ENCODE data around the gene C2CD2L. TPM values are rescaled to one million over a fixed set of nuclear protein-coding genes. Genes with fewer than 3 reads are reported as not detected.
"Not testable (repeated sequence)": the region's sequence is repeated elsewhere in the genome, so short reads cannot be mapped to it uniquely, and the experiment has no call there.

The C2CD2L gene
- total RNA-seq, 2 experiments from 2014 or later: 32.2 to 32.6 TPM

DNA sequence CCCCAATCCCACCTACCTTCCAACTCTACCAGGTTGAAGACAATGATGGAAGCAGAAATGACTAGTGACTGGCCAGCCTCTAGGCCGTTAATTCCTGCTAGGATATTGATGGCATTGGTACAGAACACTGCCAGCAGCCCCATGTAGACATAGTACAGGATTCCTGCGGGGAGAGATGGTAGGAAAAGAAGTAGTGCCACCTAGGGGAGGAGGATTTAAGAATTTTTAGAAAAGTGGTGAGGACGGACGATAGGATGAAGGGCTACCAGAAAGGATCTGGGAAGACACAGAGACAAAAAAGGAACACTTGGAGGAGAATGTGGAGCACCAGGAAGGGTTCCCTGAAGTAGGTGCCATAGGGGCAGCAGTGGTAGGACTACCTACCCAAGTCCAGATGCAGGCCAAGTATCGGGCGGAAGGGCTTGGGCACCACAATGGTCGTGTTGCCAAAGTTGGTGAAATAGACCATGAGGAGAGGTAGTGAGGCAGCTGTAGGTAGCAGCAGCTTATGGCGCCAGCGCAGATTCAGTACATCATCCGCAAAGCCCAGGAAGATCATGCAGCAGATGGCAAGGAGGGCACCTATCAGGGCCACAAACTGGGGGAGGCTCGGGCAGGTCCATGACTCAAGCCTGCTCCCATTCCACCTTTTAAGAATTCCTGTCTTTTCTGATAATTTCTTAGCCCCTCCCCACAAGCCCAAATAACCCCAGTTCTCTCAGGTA is 6.7 kb upstream of the C2CD2L start:
- Mint-ChIP-seq H3K9me3 (no peaks in the 10 kb centered on the region), H3K4me3 (peak overlapping the region; percentile 95), H3K36me3 (peaks cover 20% of the 10 kb centered on the region), H3K27ac (peak overlapping the region; percentile 99), H3K4me1 (peaks cover 32% of the 10 kb centered on the region), H3K27me3 (no peaks in the 10 kb centered on the region)
- no peak for ATAC-seq (ENCODE audit: low read depth)
- POLR2A ChIA-PET: interaction anchor here (1.0 to 1.2 kb wide), 3 partner anchors 9 to 70 kb away, joined by 3 to 4 read pairs (median 3); no protein-coding TSS in a partner anchor
- no peak for DNase-seq

DNA sequence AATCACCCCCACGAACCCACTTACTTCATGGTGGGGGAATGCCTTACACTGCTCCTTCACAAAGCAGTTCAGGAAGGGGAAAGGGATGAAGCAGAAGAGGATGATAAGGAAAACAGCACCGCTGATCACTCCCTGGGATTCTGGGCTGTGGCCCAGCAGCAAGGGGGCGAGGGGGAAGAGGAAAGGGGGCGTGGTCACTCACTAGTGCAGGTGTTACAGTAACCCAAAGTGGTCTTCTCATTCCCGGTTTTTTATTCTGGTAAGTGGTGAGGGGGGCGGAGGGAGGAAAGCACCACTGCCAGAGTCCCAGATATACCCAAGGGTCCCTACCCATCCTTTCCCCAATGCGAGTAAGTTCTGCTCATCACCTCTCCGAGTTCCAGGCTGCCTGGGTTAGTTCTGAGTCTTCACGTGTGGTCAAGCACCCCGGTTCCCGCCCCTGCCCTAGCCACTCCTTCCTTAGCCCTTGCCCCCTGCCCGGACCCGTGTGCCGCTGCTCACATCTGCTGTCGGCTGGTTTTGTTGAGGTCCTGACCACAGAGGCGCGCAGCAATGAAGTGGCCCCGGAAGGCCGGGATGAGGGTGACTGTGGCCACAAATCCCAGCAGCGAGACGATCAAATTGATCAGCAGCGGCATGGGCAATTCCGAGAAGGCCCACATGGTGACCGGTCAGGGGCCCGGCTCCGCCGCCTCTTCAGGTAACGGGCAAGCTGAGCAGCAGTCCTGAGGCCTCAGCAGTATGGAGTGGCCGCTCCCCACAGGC is 6.0 kb upstream of the C2CD2L start:
- Mint-ChIP-seq H3K27me3 (no peaks in the 10 kb centered on the region), H3K4me3 (peak overlapping the region; percentile 95), H3K36me3 (peaks cover 20% of the 10 kb centered on the region), H3K9me3 (no peaks in the 10 kb centered on the region), H3K4me1 (peaks cover 29% of the 10 kb centered on the region), H3K27ac (peak overlapping the region; percentile 99)
- DNase-seq (no peak), ATAC-seq (ENCODE audit: low read depth) (peak; percentile 12)
- POLR2A ChIA-PET: interaction anchor here (0.8 to 2.5 kb wide), 17 partner anchors 9 to 310 kb away, joined by 3 to 27 read pairs (median 5); partner anchors contain the start of genes CBL, DDX6, HINFP and HMBS

DNA sequence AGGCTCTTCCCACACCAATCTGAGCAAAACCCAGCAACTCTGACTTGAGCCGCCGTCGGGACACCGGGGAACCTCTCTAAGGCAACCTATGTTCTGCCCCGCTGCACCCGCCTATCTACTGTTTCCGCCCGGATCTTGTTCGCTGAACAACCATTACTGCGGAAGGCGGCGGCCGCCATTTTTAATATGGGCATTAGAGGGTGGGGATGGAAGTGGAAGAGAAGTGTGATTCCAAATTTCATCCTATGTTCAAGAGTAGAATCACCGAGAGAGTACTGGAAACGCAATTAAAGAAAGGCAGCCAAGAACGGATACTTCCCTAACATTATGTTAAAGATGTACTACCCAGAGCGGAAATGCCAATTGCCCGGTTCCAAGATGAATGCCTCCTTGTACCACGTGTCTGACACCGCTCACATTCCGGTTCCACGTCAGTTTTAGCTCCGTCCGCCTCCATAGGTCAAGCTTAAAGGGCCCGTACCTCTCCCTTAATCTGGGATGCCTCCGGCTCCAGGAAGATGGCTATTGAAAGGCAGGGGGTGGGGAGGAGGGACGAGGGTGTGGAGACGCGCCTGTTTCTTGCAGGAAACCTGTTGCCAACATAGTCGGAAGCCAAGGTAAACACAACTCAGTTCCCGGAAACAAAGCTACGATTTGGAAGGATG is 5.3 kb upstream of the C2CD2L start, which contains the start of gene DPAGT1:
TSS of gene DPAGT1 (minus strand) at position 95 of the 665 bp plus-strand sequence. CDS start 198 bp downstream, outside the sequence.
- DNase-seq: peak; percentile 81
- Mint-ChIP-seq H3K9me3 (no peaks in the 10 kb centered on the region), H3K4me1 (peaks cover 30% of the 10 kb centered on the region), H3K36me3 (peaks cover 14% of the 10 kb centered on the region), H3K27ac (peak within 1 kb of the TSS; percentile 99), H3K27me3 (no peaks in the 10 kb centered on the region), H3K4me3 (peak within 1 kb of the TSS; percentile 95)
- peak; percentile 82 for ATAC-seq (ENCODE audit: low read depth)
- POLR2A ChIA-PET: interaction anchor here (0.6 to 2.5 kb wide), 23 partner anchors 10 to 800 kb away, joined by 3 to 27 read pairs (median 5); partner anchors contain the start of genes CBL, CENATAC, DDX6 and HINFP

DNA sequence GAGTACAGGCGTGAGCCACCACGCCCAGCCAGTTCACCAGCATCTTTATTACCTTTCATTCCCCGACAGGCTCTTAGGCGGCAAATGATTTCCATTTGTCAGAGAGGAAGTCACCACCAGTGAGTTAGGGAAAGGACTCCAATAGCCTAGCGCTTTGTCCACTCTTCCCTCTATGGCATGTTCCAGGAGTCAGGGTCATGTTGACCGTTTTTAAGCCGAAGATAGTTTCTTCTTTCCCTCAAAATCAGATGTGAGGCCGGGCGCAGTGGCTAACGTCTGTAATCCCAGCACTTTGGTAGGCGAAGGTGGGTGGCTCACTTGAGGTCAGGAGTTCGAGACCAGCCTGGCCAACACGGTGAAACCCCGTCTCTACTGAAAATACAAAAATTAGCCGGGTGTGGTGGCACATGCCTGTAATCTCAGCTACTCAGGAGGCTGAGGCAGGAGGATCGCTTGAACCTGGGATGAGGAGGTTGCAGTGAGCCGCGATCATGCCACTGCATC is 3.9 kb upstream of the C2CD2L start:
- peak overlapping the region; percentile 99 for H3K27ac Mint-ChIP-seq
- not testable (repeated sequence) for H3K9me3 Mint-ChIP-seq; H3K36me3 Mint-ChIP-seq; ATAC-seq (ENCODE audit: low read depth); H3K27me3 Mint-ChIP-seq; DNase-seq
- peaks cover 26% of the 10 kb centered on the region for H3K4me1 Mint-ChIP-seq
- H3K4me3 Mint-ChIP-seq: peak overlapping the region; percentile 95
- POLR2A ChIA-PET: interaction anchor here (1.6 to 2.5 kb wide), 6 partner anchors 9 to 66 kb away, joined by 5 to 27 read pairs (median 18); partner anchors contain the start of genes HINFP, HMBS, HYOU1 and NLRX1

DNA sequence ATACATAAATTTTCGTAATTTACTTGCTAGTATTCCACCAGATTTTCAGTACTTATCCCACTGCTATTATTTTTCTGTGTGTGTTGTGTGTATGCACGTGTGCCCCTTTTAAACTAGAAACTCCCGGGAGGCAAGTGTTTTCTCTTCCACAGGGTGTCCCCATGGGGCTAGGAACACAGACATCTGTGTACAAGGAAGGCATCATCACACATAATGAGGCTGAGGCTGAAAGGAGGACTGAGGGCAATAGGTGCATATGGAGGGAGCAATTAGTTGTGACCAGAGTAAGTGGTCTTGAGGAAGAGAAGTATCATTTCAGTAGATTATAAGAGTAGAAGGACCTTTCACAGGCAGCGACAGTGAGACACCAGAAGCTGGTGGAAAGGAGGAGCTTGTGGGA is 3.4 kb upstream of the C2CD2L start:
- H3K27me3 Mint-ChIP-seq: no peaks in the 10 kb centered on the region
- no peak for ATAC-seq (ENCODE audit: low read depth)
- H3K4me3 Mint-ChIP-seq: peak overlapping the region; percentile 57
- DNase-seq: no peak
- no peaks in the 10 kb centered on the region for H3K9me3 Mint-ChIP-seq
- POLR2A ChIA-PET: no interaction called here
- H3K4me1 Mint-ChIP-seq: peaks cover 29% of the 10 kb centered on the region
- peaks cover 4% of the 10 kb centered on the region for H3K36me3 Mint-ChIP-seq
- H3K27ac Mint-ChIP-seq: peak overlapping the region; percentile 73

DNA sequence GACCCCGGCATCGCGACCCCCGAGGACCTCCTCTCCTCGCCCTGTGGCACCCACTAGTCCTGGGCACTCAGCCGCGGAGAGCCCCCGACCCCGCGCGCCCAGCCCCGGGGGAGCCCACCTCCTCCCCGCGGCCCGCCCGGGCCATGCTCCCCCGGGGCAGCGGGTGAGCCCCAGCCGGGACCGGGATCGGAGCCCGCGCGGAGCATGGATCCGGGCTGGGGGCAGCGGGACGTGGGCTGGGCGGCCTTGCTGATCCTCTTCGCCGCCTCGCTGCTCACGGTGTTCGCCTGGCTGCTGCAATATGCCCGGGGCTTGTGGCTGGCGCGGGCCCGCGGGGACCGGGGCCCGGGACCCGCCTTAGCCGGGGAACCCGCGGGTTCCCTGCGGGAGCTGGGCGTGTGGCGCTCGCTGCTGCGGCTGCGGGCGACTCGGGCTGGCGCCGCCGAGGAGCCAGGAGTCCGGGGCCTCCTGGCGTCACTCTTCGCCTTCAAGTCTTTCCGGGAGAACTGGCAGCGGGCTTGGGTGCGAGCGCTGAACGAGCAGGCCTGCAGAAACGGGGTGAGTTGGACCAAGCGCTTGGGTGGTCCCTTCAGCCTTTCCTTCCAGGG is 498 bp downstream of the C2CD2L start:
- POLR2A ChIA-PET: interaction anchor here (0.6 to 6.1 kb wide), 13 partner anchors 8 to 315 kb away, joined by 3 to 108 read pairs (median 6); partner anchors contain the start of genes HINFP, HYOU1, NLRX1 and VPS11
- no peak for DNase-seq
- ATAC-seq (ENCODE audit: low read depth): peak; percentile 7
- H3K27ac Mint-ChIP-seq: peak overlapping the region; percentile 81
- peaks cover 18% of the 10 kb centered on the region for H3K36me3 Mint-ChIP-seq
- H3K4me3 Mint-ChIP-seq: peak overlapping the region; percentile 83
- no peaks in the 10 kb centered on the region for H3K9me3 Mint-ChIP-seq
- no peaks in the 10 kb centered on the region for H3K27me3 Mint-ChIP-seq
- H3K4me1 Mint-ChIP-seq: peaks cover 27% of the 10 kb centered on the region

DNA sequence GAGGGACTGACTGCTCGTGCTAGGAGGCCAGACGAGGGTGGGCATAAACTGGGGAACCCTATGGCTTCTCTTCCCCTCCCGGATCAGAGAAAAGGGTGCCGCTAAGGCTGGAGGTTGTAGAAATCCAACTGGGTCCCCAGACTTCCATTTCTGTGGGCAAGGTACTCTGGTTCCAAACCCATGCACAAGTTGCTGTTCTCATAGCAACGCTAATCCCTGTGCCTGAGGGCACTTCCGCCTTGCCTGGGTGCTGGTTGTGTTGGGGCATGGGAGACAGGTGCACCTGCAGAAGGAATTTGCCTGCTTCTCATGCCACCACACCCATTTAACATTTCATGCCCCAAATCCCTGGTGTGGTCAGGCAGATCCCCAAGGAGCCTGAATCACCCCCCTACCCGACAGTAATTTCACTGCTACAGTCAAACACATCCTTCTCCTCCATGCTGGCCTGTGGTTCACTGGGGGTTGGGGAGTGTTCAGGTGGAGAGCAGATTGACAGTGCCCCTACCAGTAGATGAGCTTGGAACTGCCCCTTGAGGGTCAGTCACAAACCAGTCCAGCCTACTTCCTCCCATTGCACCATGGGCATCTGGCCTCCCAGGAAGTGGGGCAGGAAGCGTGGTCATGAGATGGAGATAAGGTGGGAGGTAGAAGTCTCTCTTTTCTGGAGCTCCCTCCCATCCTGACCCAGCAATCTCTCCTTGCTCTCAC is 1.2 kb downstream of the C2CD2L start:
- Mint-ChIP-seq H3K27ac (peak overlapping the region; percentile 81), H3K4me3 (peak overlapping the region; percentile 83), H3K27me3 (no peaks in the 10 kb centered on the region), H3K36me3 (peaks cover 22% of the 10 kb centered on the region), H3K4me1 (peaks cover 27% of the 10 kb centered on the region), H3K9me3 (no peaks in the 10 kb centered on the region)
- POLR2A ChIA-PET: interaction anchor here (0.7 to 6.1 kb wide), 13 partner anchors 7 to 90 kb away, joined by 3 to 108 read pairs (median 5); partner anchors contain the start of genes HINFP, RPS25, TRAPPC4 and VPS11
- peak; percentile 34 for ATAC-seq (ENCODE audit: low read depth)
- peak; percentile 56 for DNase-seq

DNA sequence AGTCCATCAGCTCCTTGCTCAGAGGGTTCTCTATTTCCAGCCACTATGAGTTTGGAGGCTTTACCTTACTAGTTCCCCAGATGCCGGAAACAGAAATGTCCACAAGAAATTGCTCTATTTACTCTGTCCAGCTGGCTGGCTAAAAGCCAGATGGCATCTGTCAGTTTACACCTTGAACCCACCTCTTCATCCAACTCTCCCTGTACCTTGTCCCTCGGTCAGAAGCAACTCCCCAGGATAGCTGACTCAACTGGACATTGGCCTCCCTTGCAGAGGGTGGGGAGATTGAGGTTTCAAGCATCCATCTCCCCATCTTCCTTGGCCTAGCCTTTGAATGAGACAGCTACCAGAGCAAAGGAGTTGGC is 1.7 kb downstream of the C2CD2L start:
- no peak for ATAC-seq (ENCODE audit: low read depth)
- H3K9me3 Mint-ChIP-seq: no peaks in the 10 kb centered on the region
- H3K27ac Mint-ChIP-seq: peak overlapping the region; percentile 81
- peak overlapping the region; percentile 83 for H3K4me3 Mint-ChIP-seq
- no peaks in the 10 kb centered on the region for H3K27me3 Mint-ChIP-seq
- POLR2A ChIA-PET: interaction anchor here (0.5 to 6.1 kb wide), 12 partner anchors 9 to 198 kb away, joined by 3 to 108 read pairs (median 4); partner anchors contain the start of genes HINFP, RPS25, TRAPPC4 and VPS11
- DNase-seq: no peak
- H3K36me3 Mint-ChIP-seq: peaks cover 21% of the 10 kb centered on the region
- peaks cover 25% of the 10 kb centered on the region for H3K4me1 Mint-ChIP-seq

DNA sequence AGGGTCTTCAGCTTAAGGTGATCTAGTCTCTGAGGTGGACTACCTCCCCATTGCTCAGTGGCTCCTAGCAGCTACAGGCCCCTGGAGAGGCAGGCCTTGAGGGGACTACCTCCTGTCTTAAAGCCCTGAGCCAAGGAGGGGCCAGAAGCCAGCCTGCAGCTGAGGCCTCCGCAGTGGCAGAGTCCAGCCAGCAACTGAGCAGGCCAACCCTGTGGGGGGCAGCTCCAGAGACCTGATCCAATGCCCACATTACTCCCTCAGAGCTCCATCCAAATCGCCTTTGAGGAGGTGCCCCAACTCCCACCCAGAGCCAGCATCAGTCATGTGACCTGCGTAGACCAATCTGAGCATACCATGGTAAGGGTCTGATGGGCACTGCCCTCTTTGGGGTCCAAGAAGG is 2.7 kb downstream of the C2CD2L start:
- H3K27ac Mint-ChIP-seq: peak overlapping the region; percentile 81
- DNase-seq (no peak), ATAC-seq (ENCODE audit: low read depth) (no peak)
- peaks cover 26% of the 10 kb centered on the region for H3K4me1 Mint-ChIP-seq
- POLR2A ChIA-PET: interaction anchor here (0.6 to 6.1 kb wide), 6 partner anchors 16 to 117 kb away, joined by 3 to 108 read pairs (median 3); partner anchors contain the start of gene CENATAC
- peaks cover 26% of the 10 kb centered on the region for H3K36me3 Mint-ChIP-seq
- peak overlapping the region; percentile 83 for H3K4me3 Mint-ChIP-seq
- no peaks in the 10 kb centered on the region for H3K9me3 Mint-ChIP-seq
- no peaks in the 10 kb centered on the region for H3K27me3 Mint-ChIP-seq

DNA sequence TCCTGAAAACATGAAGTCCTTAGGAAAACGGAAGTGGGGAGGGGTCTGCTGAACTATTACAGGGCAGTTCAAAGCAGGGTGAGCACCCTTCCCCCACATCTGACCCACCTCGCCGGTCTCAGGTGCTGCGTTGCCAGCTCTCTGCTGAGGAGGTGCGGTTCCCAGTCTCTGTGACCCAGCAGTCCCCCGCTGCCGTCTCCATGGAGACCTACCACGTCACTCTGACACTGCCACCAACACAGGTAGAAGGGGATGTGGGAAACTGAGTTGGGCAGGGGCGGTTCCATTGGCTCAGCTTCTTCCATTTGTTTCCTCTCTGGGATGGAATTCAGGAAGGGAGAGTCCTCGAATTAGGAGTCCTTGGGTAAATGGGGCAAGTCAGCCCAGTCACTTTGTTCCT is 3.3 kb downstream of the C2CD2L start:
- POLR2A ChIA-PET: interaction anchor here (1.0 to 6.1 kb wide), 3 partner anchors 8 to 58 kb away, joined by 4 to 108 read pairs (median 8); partner anchors contain the start of genes DPAGT1 and NLRX1
- peaks cover 29% of the 10 kb centered on the region for H3K36me3 Mint-ChIP-seq
- no peak for ATAC-seq (ENCODE audit: low read depth)

DNA sequence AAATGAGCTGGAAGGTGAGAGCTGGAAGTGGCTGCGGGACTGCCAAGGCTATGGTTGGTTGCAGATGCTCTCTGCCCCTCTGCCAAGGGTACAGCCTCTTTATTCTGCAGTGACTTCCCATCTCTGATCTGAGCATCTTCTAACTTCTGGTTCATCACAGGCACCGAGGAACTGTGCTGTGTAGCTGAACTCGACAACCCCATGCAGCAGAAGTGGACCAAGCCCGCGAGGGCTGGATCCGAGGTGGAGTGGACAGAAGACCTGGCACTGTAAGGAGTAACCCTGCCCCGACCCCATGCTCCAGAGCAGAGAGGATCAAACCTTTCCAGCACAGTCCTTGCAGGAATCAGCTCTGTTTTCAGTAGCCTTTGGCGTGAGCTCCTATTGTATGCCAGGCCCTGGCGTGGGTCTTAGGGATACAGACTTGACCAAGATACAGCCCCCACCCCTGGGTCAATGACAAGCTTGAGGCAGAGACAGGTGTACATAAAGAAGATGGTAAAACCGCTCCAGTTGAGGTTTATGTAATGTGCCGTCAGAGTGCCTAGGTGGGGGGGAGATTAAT is 4.3 kb downstream of the C2CD2L start:
- ATAC-seq (ENCODE audit: low read depth): no peak
- H3K4me3 Mint-ChIP-seq: no peak overlapping the region
- peaks cover 33% of the 10 kb centered on the region for H3K4me1 Mint-ChIP-seq
- no peak for DNase-seq
- H3K36me3 Mint-ChIP-seq: peaks cover 33% of the 10 kb centered on the region
- no peaks in the 10 kb centered on the region for H3K27me3 Mint-ChIP-seq
- POLR2A ChIA-PET: interaction anchor here (1.0 to 2.6 kb wide), 4 partner anchors 9 to 57 kb away, joined by 4 to 8 read pairs (median 8); partner anchors contain the start of genes DPAGT1, HINFP and NLRX1
- peak overlapping the region; percentile 47 for H3K27ac Mint-ChIP-seq
- no peaks in the 10 kb centered on the region for H3K9me3 Mint-ChIP-seq

More for the DNA sequence above, 3.3 kb downstream of the C2CD2L start:
- Mint-ChIP-seq H3K27me3 (no peaks in the 10 kb centered on the region), H3K4me3 (no peak overlapping the region), H3K9me3 (no peaks in the 10 kb centered on the region), H3K4me1 (peaks cover 29% of the 10 kb centered on the region), H3K27ac (peak overlapping the region; percentile 62)
- no peak for DNase-seq

All from activated naive CD8-positive, alpha-beta T cell treated with anti-CD3 and anti-CD28 coated beads, Interleukin-2, amount 10 ng/mL, durations not matched to agents 7 days and 5 days (primary cell).